B cell (primary cell): ENCODE results near the gene KCNQ5. TPM values are rescaled to one million over a fixed set of nuclear protein-coding genes. Genes with fewer than 3 reads are reported as not detected.

Experiments
- ATAC-seq: fragments of 200-7000 bp; cut with Tn5 transposase; one replicate; pipeline ENCODE4 v1.10.0; 2021; ENCODE audit warnings: low read depth, mild to moderate bottlenecking, moderate number of reproducible peaks, moderate library complexity
- CTCF ChIA-PET: fragments of 350-600 bp; sonication (Branson Sonifier 250); formaldehyde crosslinking; loops from one replicate; lab custom pipeline; 2021; ENCODE audit warnings: antibody characterized with exemption, inconsistent platforms; lab: Charles Lee
- POLR2A ChIA-PET: fragments of 350-600 bp; sonication (Branson Sonifier 250); formaldehyde crosslinking; loops from one replicate; lab custom pipeline; 2021; ENCODE audit warnings: antibody characterized with exemption; lab: Charles Lee
- DNase-seq: peaks from one replicate; pipeline ENCODE4 v3.0.0; 2013
- H2AFZ ChIP-seq: 2 replicates; pipeline ENCODE4 v1.6.1; 2012; ENCODE audit warnings: mild to moderate bottlenecking, low read depth, low read length; ENCODE audit not compliant: insufficient read depth, poor library complexity, severe bottlenecking
- H3K27ac ChIP-seq, 2 donors: 1 replicate in 1 of 2; 2 replicates in 1 of 2; pipeline ENCODE4 v1.5.1; 2012 to 2013; ENCODE audit warnings: low read length in 2 of 2, mild to moderate bottlenecking in 2 of 2, moderate library complexity in 1 of 2
- H3K27me3 ChIP-seq, 4 experiments: fragments of 200-600 bp in 1 of 4; sonication (generic) in 1 of 4; replicated peaks in 1 of 4; 1 replicate in 2 of 4; 2 replicates in 2 of 4; pipeline versions ENCODE4 v1.6.1 to v1.7.0; 2013 to 2016; ENCODE audit warnings: low read length in 3 of 4, mild to moderate bottlenecking in 2 of 4, mixed read lengths in 1 of 4, moderate library complexity in 1 of 4; ENCODE audit not compliant: insufficient read depth in 4 of 4, control insufficient read depth in 3 of 4; ENCODE audit errors: control extremely low read depth in 1 of 4
- H3K36me3 ChIP-seq, 2 experiments: replicated peaks in 1 of 2; 1 replicate in 1 of 2; 2 replicates in 1 of 2; pipeline versions ENCODE4 v1.6.1 to v1.7.1; 2013; ENCODE audit warnings: low read length in 1 of 2; ENCODE audit not compliant: insufficient read depth in 2 of 2, control insufficient read depth in 1 of 2; ENCODE audit errors: control extremely low read depth in 1 of 2, extremely low read depth in 1 of 2
- H3K4me1 ChIP-seq, 2 donors: fragments of 200-600 bp in 1 of 2; sonication (generic) in 1 of 2; 1 replicate in 1 of 2; 2 replicates in 1 of 2; pipeline versions ENCODE4 v1.5.1 to v1.6.1; 2013 to 2017; ENCODE audit warnings: low read length in 2 of 2; ENCODE audit not compliant: control insufficient read depth in 2 of 2, insufficient read depth in 2 of 2
- H3K4me2 ChIP-seq: replicated peaks from 2 replicates; pipeline ENCODE3; 2012; ENCODE audit warnings: mild to moderate bottlenecking, low read depth, low read length; ENCODE audit not compliant: poor library complexity, severe bottlenecking
- H3K4me3 ChIP-seq, 5 experiments: fragments of 200-600 bp in 1 of 5; sonication (generic) in 1 of 5; 1 replicate in 3 of 5; 2 replicates in 2 of 5; pipeline versions ENCODE4 v1.5.1 to v1.7.0; 2011 to 2016; ENCODE audit warnings: low read length in 4 of 5, mild to moderate bottlenecking in 4 of 5, low read depth in 2 of 5, control low read depth in 1 of 5, moderate library complexity in 1 of 5; ENCODE audit not compliant: insufficient read depth in 1 of 5; ENCODE audit errors: control extremely low read depth in 1 of 5, extremely low read depth in 1 of 5
- H3K79me2 ChIP-seq: fragments of 200-600 bp; sonication (generic); one replicate; pipeline ENCODE4 v1.6.0; 2016; ENCODE audit warnings: low read length; ENCODE audit not compliant: control insufficient read depth, insufficient read depth
- H3K9ac ChIP-seq: fragments of 200-600 bp; sonication (generic); 2 replicates; pipeline ENCODE4 v1.6.1; 2017; ENCODE audit warnings: mild to moderate bottlenecking, low read length, moderate library complexity
- H3K9me3 ChIP-seq, 3 donors: one replicate each; pipeline versions ENCODE4 v1.6.1 to v1.7.1; 2013; ENCODE audit warnings: low read length in 2 of 3; ENCODE audit not compliant: control insufficient read depth in 2 of 3, insufficient read depth in 1 of 3; ENCODE audit errors: control extremely low read depth in 1 of 3
- H4K20me1 ChIP-seq: 2 replicates; pipeline ENCODE4 v1.6.0; 2012; ENCODE audit warnings: mild to moderate bottlenecking, low read length; ENCODE audit not compliant: insufficient read depth, control insufficient read depth, poor library complexity, severe bottlenecking
- H3K27ac Mint-ChIP-seq: one replicate; pipeline ENCODE4 v1.8.0; 2021; ENCODE audit warnings: mixed read lengths
- H3K27me3 Mint-ChIP-seq: one replicate; pipeline ENCODE4 v1.8.0; 2021; ENCODE audit warnings: mixed read lengths
- H3K4me1 Mint-ChIP-seq: one replicate; pipeline ENCODE4 v1.8.0; 2021; ENCODE audit warnings: mixed read lengths
- H3K4me3 Mint-ChIP-seq: one replicate; pipeline ENCODE4 v1.8.0; 2021; ENCODE audit warnings: mixed read lengths
- H3K9me3 Mint-ChIP-seq: one replicate; pipeline ENCODE4 v1.8.0; 2022; ENCODE audit warnings: mixed read lengths; ENCODE audit not compliant: insufficient read depth
- EZH2 ChIP-seq: IDR thresholded peaks from 2 replicates; pipeline ENCODE4 v1.6.1; 2012; ENCODE audit warnings: borderline replicate concordance, low read depth, mild to moderate bottlenecking, moderate library complexity, low read length; ENCODE audit not compliant: insufficient read depth, poor library complexity, severe bottlenecking
- WGBS: methylation state at CpG from one replicate; pipeline ENCODE4 v1.1.5; 2013; ENCODE audit warnings: missing lambda C conversion rate; ENCODE audit not compliant: insufficient coverage; 5-methylcytosine and 5-hydroxymethylcytosine counted together
- intact Hi-C: fragments of 100-400 bp; cut with micrococcal nuclease; formaldehyde crosslinking; loops from one replicate; pipeline ENCODE4 v1.10.0; 2022
- polyA plus RNA-seq: library from polyadenylated mRNA; depleted of rRNA; stranded (reverse); fragments of >200 nt; gene quantifications from 2 replicates; pipeline ENCODE4 v1.2.3, GENCODE V29; 2012
- total RNA-seq, 2 donors: library from RNA; stranded (reverse); fragments of 120-200 nt in 1 of 2; gene quantifications; 1 replicate in 1 of 2; 2 replicates in 1 of 2; pipeline versions ENCODE4 v1.2.3 to v1.2.4, GENCODE V29; 2013 to 2022
- TF ChIP-seq, protein P1 (sequence below): fragments of 200-600 bp; IDR thresholded peaks from one replicate; pipeline ENCODE4 v1.8.0; 2022; ENCODE audit warnings: antibody characterized with exemption, mild to moderate bottlenecking

KCNQ5 gene
- total and polyA plus RNA-seq, 2 donors (not counting 1 experiment from before 2014, with no cell fraction given) = 2.3 to 9.4 TPM

DNA sequence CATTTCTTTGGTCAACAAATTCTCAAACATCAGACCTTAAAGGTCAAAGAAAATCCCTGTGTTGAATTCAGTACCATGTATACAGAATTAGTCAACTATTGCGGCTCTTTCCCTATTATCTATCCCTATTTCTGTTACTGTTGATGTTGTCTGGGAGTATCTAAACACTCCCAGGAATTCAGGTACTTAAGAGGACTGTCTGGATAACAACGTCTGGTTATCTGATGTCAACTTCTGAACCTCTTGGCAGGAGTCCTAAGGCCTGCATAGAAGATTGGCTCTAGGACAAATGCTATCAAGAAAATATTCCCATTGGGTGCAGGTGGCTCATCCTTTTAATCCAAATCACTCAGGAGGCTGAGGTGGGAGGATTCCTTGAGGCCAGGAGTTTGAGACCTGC is 347.8 kb downstream of the KCNQ5 start:
- WGBS = 100% methylated on average over 1 of the region's 2 CpGs
- H2AFZ ChIP-seq = no peak overlapping the region
- no peaks in the 10 kb centered on the region for H3K9me3 ChIP-seq
- H3K9me3 Mint-ChIP-seq = no peaks in the 10 kb centered on the region
- H3K27me3 Mint-ChIP-seq = no peaks in the 10 kb centered on the region
- no peak overlapping the region for H3K4me3 ChIP-seq
- ChIA-PET POLR2A (no interaction called here), CTCF (no interaction called here)
- no peaks in the 10 kb centered on the region for H4K20me1 ChIP-seq
- TF ChIP-seq, protein P1, sequence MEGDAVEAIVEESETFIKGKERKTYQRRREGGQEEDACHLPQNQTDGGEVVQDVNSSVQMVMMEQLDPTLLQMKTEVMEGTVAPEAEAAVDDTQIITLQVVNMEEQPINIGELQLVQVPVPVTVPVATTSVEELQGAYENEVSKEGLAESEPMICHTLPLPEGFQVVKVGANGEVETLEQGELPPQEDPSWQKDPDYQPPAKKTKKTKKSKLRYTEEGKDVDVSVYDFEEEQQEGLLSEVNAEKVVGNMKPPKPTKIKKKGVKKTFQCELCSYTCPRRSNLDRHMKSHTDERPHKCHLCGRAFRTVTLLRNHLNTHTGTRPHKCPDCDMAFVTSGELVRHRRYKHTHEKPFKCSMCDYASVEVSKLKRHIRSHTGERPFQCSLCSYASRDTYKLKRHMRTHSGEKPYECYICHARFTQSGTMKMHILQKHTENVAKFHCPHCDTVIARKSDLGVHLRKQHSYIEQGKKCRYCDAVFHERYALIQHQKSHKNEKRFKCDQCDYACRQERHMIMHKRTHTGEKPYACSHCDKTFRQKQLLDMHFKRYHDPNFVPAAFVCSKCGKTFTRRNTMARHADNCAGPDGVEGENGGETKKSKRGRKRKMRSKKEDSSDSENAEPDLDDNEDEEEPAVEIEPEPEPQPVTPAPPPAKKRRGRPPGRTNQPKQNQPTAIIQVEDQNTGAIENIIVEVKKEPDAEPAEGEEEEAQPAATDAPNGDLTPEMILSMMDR = no peak
- TF ChIP-seq EZH2 = no peak
- no peaks in the 10 kb centered on the region for H3K4me1 ChIP-seq
- H3K79me2 ChIP-seq = no peaks in the 10 kb centered on the region
- intact Hi-C loops = no loop called here
- no peaks in the 10 kb centered on the region for H3K27me3 ChIP-seq
- H3K9ac ChIP-seq = no peak overlapping the region
- H3K4me1 Mint-ChIP-seq = no peaks in the 10 kb centered on the region
- H3K27ac ChIP-seq = no peak overlapping the region
- no peak overlapping the region for H3K27ac Mint-ChIP-seq
- no peak overlapping the region for H3K4me2 ChIP-seq
- no peaks in the 10 kb centered on the region for H3K36me3 ChIP-seq
- no peak overlapping the region for H3K4me3 Mint-ChIP-seq
- ATAC-seq (no peak), DNase-seq (no peak)

DNA sequence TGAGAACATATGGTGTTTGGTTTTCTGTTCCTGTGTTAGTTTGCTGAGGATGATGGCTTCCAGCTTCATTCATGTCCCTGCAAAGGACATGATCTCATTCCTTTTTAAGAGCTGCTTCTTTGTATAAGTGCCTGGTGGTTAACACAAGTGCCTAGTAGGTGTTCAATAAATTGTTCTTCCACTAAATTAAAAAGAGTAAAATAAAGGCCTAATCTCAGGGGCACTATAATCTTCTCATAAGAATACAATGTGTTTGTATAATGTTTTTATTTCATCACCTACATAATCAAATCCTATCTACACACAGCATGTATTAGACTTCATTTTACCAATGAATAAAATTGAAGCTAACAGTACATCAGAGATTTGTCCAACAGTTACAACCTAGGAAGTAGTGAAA is 350.7 kb downstream of the KCNQ5 start:
- no peak overlapping the region for H3K4me3 Mint-ChIP-seq
- Histone ChIP-seq H3K9me3 (no peaks in the 10 kb centered on the region), H3K4me1 (peaks cover 0 to 6% of the 10 kb centered on the region in 2 donors), H2AFZ (no peak overlapping the region), H3K9ac (no peak overlapping the region), H3K4me3 (no peak overlapping the region), H3K36me3 (no peaks in the 10 kb centered on the region), H3K79me2 (no peaks in the 10 kb centered on the region), H4K20me1 (no peaks in the 10 kb centered on the region), H3K27ac (no peak overlapping the region), H3K4me2 (no peak overlapping the region), H3K27me3 (no peaks in the 10 kb centered on the region)
- ATAC-seq (no peak), DNase-seq (no peak)
- CTCF ChIA-PET = no interaction called here
- H3K27me3 Mint-ChIP-seq = no peaks in the 10 kb centered on the region
- peaks cover 20% of the 10 kb centered on the region for H3K4me1 Mint-ChIP-seq
- no peak overlapping the region for H3K27ac Mint-ChIP-seq
- no peaks in the 10 kb centered on the region for H3K9me3 Mint-ChIP-seq
- intact Hi-C loops = no loop called here
- TF ChIP-seq, protein P1 = no peak
- no peak for TF ChIP-seq EZH2
- POLR2A ChIA-PET = no interaction called here
